ENCODE measurements around the gene CDK13. TPM values are rescaled to one million over a fixed set of nuclear protein-coding genes. Genes with fewer than 3 reads are reported as not detected.

CDK13 gene
- total and polyA plus RNA-seq, 9 of the 15 experiments (the other 6 are each of a cell fraction or from before 2014, with no cell fraction given) = 9.8 to 46.1 (median 32.4) TPM

GRCh38 chr7:39979406-39980073 is 29.5 kb downstream of the CDK13 start (continued):
- TF ChIP-seq ZNF407 (IDR thresholded peaks at IDR 0.05; ENCODE audit: low read depth) (no peak), MCM5 (IDR thresholded peaks at IDR 0.05; ENCODE audit: low read depth) (no peak), ELK3 (CRISPR knock-in tag; IDR thresholded peaks at IDR 0.05) (no peak), GTF2A2 (tag; IDR thresholded peaks at IDR 0.05) (no peak)
